ENCODE results near the gene ABCA1.
"Not testable (repeated sequence)": the region's sequence is repeated elsewhere in the genome, so short reads cannot be mapped to it uniquely, and the experiment has no call there.

ABCA1 gene

GRCh38 chr9:104875320-104875719 lies 52.6 kb downstream of the ABCA1 start:
- no peak for DNase-seq (ENCODE audit: low read depth in 2 of 3, low spot score in 2 of 3)

DNA sequence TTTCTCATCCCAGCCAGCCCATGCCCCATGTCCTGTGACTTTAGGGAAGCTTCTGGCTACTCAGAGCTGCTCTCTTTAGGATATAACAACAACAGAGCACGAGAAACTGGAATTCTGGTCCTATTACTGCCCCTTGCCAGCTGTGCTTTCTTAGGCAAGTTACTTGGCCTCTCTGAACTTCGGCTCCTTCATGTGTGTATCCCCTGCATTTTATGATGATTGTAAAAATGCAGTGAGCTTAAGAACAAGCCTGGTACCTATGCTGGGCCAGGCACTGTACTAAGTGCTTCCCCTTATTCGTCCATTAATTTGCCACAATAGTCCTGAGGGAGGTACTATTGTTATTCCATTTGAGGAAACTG lies 54.5 kb downstream of the ABCA1 start:
- DNase-seq (ENCODE audit: low read depth in 2 of 3, low spot score in 2 of 3), result no peak

DNA sequence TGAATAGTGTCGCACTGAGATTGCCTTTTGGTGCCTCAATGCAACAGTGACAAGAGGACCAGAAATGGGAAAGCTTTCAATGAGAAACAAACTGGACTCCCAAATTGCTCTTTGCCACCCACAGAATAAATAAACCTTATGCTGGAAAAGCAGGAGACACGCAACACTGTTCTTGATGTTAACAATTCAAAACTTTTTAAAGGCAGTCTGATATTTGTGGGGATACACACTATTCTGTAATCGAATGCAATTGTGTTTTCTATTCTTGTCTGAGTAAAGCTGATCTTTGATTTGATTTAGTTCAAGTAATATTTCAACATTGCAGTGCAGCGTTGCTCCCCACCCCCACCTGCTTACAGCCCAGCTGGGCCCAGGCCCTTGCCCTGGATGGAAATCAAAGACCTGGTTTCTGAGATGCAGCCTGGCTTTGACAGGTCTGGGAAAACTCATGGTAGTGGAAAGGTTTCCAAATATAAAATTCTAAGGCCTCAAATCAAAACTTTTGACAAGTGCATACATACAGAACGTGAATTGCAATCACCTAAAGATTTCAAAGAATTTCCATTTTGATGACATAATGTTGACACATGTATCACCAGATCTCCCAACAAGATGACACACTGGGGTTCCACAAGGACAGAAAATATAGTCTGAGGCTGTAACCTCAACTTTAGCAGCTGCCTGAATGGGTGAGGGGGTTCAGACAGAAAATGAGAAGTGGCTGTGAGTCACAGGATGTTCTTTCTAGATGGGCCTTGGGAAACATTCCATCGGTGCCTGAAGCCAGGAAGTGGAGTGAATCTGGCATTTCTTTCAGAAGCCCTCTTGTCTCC lies 55.1 kb downstream of the ABCA1 start:
- no peak for DNase-seq (ENCODE audit: low read depth in 2 of 3, low spot score in 2 of 3)

- DNase-seq (ENCODE audit: low read depth in 2 of 3, low spot score in 2 of 3), result no peak
These were observed 55.9 kb downstream of the ABCA1 start for GRCh38 chr9:104871961-104872527.

DNA sequence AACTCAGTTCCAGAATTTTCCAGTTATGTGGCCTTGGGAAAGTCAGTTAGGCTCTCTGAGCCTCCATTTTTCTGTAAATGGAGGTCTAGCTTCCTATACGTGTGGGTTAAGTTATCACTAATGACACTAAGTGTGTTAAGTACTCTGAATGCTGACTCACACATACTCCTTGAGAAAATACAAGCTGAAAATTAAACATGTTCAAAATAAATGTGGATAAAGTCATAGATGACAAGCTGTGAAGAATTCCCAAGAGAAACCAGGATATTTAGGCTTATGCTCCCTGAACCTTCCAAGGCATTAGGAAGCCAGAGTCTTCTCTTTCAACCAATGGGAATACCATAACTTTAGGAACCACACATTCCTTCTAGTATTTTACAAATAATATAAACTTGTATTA lies 58.1 kb downstream of the ABCA1 start:
- DNase-seq (ENCODE audit: low read depth in 2 of 3, low spot score in 2 of 3), result no peak

DNA sequence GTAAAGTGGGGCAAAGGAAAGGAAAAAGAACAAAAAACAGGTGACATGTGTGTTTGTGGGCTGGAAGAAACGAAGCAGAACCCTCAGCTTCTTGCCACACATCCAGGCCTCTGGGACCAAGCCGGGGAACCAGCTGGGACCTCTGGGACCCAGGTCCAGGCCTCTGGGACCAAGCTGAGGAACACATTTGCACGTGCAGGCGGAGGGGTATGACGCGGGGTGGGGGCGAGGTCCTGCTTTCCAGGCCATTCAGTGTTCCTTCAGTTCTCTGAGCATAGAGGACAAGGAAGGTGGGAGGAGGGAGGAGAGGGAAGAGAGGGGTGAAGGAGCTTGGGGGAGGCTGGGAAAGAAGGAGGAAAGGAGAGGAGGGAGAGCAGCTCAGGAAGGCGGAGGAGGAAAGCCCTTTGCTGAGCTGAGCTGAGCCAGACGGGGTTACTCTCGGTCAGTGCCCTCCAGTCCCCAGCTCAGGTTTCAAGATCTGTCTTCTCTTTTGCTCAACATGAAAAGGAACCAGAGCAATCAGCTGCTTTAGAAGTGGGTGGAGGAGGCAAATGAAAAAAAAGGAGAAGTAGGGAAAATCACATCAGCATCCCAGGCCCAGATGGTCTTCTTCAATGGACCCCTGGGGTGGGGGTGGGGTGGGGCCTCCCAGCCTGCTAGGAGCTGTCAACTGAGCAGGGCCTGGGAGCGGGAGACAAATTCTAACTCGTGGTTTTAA lies 59.1 kb downstream of the ABCA1 start:
- DNase-seq (ENCODE audit: low read depth in 2 of 3, low spot score in 2 of 3), result no peak

DNA sequence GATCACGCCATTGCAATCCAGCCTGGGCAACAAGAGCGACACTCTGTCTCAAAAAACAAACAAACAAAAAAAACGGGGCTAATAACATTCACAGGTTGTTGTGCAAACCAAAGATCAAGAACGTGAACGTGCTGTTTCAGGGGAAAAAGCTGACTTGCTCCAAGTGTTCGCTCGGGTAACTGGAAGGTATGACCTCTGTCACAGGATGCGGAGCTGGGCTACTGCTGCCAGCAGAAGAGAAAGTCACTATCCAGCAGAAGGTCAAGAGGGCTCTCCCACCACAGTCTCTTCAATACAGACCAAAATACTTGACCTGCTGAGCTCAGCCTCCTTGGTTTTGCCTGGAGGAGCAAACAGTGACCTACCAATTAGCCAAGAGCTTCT lies 59.7 kb downstream of the ABCA1 start:
- DNase-seq (ENCODE audit: low read depth in 2 of 3, low spot score in 2 of 3), result no peak

DNA sequence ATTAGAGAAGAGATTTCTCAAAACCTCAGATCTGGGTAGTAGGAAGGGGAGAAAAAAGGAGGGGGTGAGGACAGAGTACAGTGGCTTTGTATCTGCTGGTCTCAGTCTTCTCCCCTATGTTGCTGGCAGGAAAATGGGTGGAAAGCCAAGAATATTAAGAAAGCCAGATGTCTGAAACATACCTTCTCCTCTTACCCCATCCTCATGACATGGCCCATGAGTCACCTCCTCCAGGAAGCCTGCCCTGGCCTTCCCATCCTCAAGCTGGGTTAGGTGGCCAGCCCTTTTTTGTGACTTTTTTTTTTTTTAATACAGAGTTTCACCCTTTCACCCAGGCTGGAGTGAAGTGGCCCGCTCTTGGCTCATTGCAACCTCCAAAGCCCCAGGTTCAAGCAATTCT lies 61.8 kb downstream of the ABCA1 start:
- no peak for DNase-seq (ENCODE audit: low read depth in 2 of 3, low spot score in 2 of 3)

GRCh38 chr9:104864675-104865104 lies 63.3 kb downstream of the ABCA1 start:
- no peak for DNase-seq (ENCODE audit: low read depth in 2 of 3, low spot score in 2 of 3)

- DNase-seq (ENCODE audit: low read depth in 2 of 3, low spot score in 2 of 3), result no peak
These were observed 64.6 kb downstream of the ABCA1 start for GRCh38 chr9:104863180-104863883.

GRCh38 chr9:104861397-104861796 lies 66.6 kb downstream of the ABCA1 start:
- no peak for DNase-seq (ENCODE audit: low read depth in 2 of 3, low spot score in 2 of 3)

GRCh38 chr9:104860263-104860662 lies 67.7 kb downstream of the ABCA1 start:
- DNase-seq (ENCODE audit: low read depth in 2 of 3, low spot score in 2 of 3), result no peak

DNA sequence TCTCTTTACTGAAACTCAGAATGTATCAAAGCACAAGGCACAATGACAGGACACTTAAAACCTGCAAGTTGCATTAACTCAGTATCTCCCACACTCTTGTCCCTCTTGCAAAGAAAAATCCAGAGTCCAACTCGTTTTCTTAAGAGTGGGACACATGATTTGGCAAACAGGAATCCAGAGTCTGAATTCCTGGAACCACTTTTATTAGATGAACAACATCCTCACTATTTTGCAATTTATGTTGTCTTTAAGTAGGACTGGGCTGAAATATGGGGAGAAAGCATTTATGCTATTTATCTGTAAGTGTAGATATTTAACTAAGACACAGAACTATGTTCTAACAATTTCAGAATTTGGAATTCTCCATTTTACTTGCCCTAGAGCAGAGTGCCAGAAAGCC lies 69.1 kb downstream of the ABCA1 start:
- no peak for DNase-seq (ENCODE audit: low read depth in 2 of 3, low spot score in 2 of 3)

GRCh38 chr9:104858271-104858670 lies 69.7 kb downstream of the ABCA1 start:
- no peak for DNase-seq (ENCODE audit: low read depth in 2 of 3, low spot score in 2 of 3)

GRCh38 chr9:104856413-104856941 lies 71.5 kb downstream of the ABCA1 start:
- DNase-seq (ENCODE audit: low read depth in 2 of 3, low spot score in 2 of 3), result no peak

- no peak for DNase-seq (ENCODE audit: low read depth in 2 of 3, low spot score in 2 of 3)
These were observed 72.1 kb downstream of the ABCA1 start for GRCh38 chr9:104855807-104856206.

GRCh38 chr9:104855258-104855657 lies 72.7 kb downstream of the ABCA1 start:
- not testable (repeated sequence) for DNase-seq (ENCODE audit: low read depth in 2 of 3, low spot score in 2 of 3)

GRCh38 chr9:104854613-104855012 lies 73.3 kb downstream of the ABCA1 start:
- no peak for DNase-seq (ENCODE audit: low read depth in 2 of 3, low spot score in 2 of 3)

GRCh38 chr9:104853683-104854082 lies 74.3 kb downstream of the ABCA1 start:
- no peak for DNase-seq (ENCODE audit: low read depth in 2 of 3, low spot score in 2 of 3)

DNA sequence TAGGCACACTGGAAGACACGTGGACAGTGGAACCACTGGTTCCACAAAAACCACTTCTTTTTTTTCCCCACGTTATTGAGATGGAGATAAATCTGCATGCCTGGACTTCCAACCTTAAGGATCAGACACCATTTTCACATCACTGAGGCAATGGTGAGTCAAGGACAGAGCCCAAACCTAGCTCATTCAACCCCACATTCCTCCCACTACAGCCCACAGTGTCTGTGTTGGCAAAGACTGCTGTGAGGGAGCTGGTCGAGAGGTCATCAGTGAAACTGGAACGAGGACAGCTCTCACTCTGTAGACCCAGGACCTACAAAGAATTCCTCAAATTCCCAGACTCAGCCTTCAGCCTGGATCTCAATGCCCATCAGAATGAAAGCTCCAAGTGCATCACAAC lies 74.8 kb downstream of the ABCA1 start:
- no peak for DNase-seq (ENCODE audit: low read depth in 2 of 3, low spot score in 2 of 3)

GRCh38 chr9:104851546-104851920 lies 76.4 kb downstream of the ABCA1 start:
- no peak for DNase-seq (ENCODE audit: low read depth in 2 of 3, low spot score in 2 of 3)

Measured in activated CD8-positive, alpha-beta memory T cell treated with anti-CD3 and anti-CD28 coated beads for 48 hours (primary cell).